Neural crest cell (in vitro differentiated cells): ENCODE measurements around the gene ARPC1B. TPM values are rescaled to one million over a fixed set of nuclear protein-coding genes. Genes with fewer than 3 reads are reported as not detected.
"Not testable (repeated sequence)": the region's sequence is repeated elsewhere in the genome, so short reads cannot be mapped to it uniquely, and the experiment has no call there.

ENCODE experiments used
- DNase-seq: peaks from one replicate; pipeline ENCODE4 v3.0.0; 2021; ENCODE audit warnings: low read depth, mixed read lengths, low spot score
- H3K27ac Mint-ChIP-seq: one replicate; pipeline ENCODE4 v1.8.0; 2021; ENCODE audit warnings: mild to moderate bottlenecking, mixed read lengths; ENCODE audit not compliant: unreplicated experiment
- H3K27me3 Mint-ChIP-seq: 2 replicates; pipeline ENCODE4 v1.8.0; 2021; ENCODE audit warnings: low read depth, mild to moderate bottlenecking, mixed read lengths
- H3K36me3 Mint-ChIP-seq: 2 replicates; pipeline ENCODE4 v1.8.0; 2021; ENCODE audit warnings: low read depth, mild to moderate bottlenecking, mixed read lengths
- H3K4me1 Mint-ChIP-seq: 2 replicates; pipeline ENCODE4 v1.8.0; 2021; ENCODE audit warnings: mixed read lengths
- H3K4me3 Mint-ChIP-seq: one replicate; pipeline ENCODE4 v1.8.0; 2021; ENCODE audit warnings: mild to moderate bottlenecking, mixed read lengths
- H3K9me3 Mint-ChIP-seq: 2 replicates; pipeline ENCODE4 v1.8.0; 2021; ENCODE audit warnings: mixed read lengths
- CTCF ChIP-seq: fragments of 200-600 bp; sonication (generic); conservative IDR thresholded peaks from 2 replicates; pipeline ENCODE4 v1.5.0; 2021; ENCODE audit warnings: antibody characterized with exemption, mild to moderate bottlenecking
- total RNA-seq: library from RNA; stranded (reverse); gene quantifications from 2 replicates; pipeline ENCODE4 v1.2.1, GENCODE V29; 2021

Gene ARPC1B
- total RNA-seq, 1 donor from 2014 or later = 67.7 TPM

GRCh38 chr7:99410635-99411034, 36.1 kb downstream of the ARPC1B start:
- peak overlapping the region; percentile 83 for H3K27ac Mint-ChIP-seq
- peak overlapping the region; percentile 100 for H3K4me3 Mint-ChIP-seq
- H3K27me3 Mint-ChIP-seq = no peaks in the 10 kb centered on the region
- DNase-seq = no peak
- peaks cover 26% of the 10 kb centered on the region for H3K36me3 Mint-ChIP-seq
- no peak for TF ChIP-seq CTCF
- no peaks in the 10 kb centered on the region for H3K9me3 Mint-ChIP-seq
- H3K4me1 Mint-ChIP-seq = peaks cover 37% of the 10 kb centered on the region

GRCh38 chr7:99415513-99416127, 41.1 kb downstream of the ARPC1B start:
- H3K27ac Mint-ChIP-seq, H3K27me3 Mint-ChIP-seq, H3K9me3 Mint-ChIP-seq, H3K4me1 Mint-ChIP-seq: not testable (repeated sequence)
- H3K4me3 Mint-ChIP-seq = peak overlapping the region; percentile 56
- peak; percentile 60 for DNase-seq
- peak; percentile 70 for TF ChIP-seq CTCF
- H3K36me3 Mint-ChIP-seq = peaks cover 37% of the 10 kb centered on the region

GRCh38 chr7:99418260-99418659, 43.7 kb downstream of the ARPC1B start:
- Mint-ChIP-seq H3K36me3 (peaks cover 26% of the 10 kb centered on the region), H3K4me3 (no peak overlapping the region), H3K27me3 (no peaks in the 10 kb centered on the region), H3K9me3 (no peaks in the 10 kb centered on the region), H3K27ac (no peak overlapping the region), H3K4me1 (no peaks in the 10 kb centered on the region)
- DNase-seq = no peak
- TF ChIP-seq CTCF = no peak

- Mint-ChIP-seq H3K4me1 (no peaks in the 10 kb centered on the region), H3K27me3 (no peaks in the 10 kb centered on the region), H3K4me3 (no peak overlapping the region), H3K36me3 (peaks cover 22% of the 10 kb centered on the region), H3K27ac (no peak overlapping the region), H3K9me3 (no peaks in the 10 kb centered on the region)
- no peak for DNase-seq
- TF ChIP-seq CTCF = no peak
Measured at GRCh38 chr7:99419323-99420021, 44.9 kb downstream of the ARPC1B start.

- no peaks in the 10 kb centered on the region for H3K9me3 Mint-ChIP-seq
- H3K4me3 Mint-ChIP-seq = no peak overlapping the region
- TF ChIP-seq CTCF = no peak
- no peaks in the 10 kb centered on the region for H3K27me3 Mint-ChIP-seq
- no peaks in the 10 kb centered on the region for H3K4me1 Mint-ChIP-seq
- H3K27ac Mint-ChIP-seq = no peak overlapping the region
- peaks cover 15% of the 10 kb centered on the region for H3K36me3 Mint-ChIP-seq
- DNase-seq = no peak
Measured at GRCh38 chr7:99420213-99420612, 45.7 kb downstream of the ARPC1B start.
